NB4 (cell line): ENCODE results near the gene TCN2.

Experiments
- DNase-seq: peaks from one replicate; pipeline ENCODE4 v3.0.0; 2010; ENCODE audit warnings: low read depth
- H3K4me3 ChIP-seq: one replicate; pipeline ENCODE4 v1.5.1; 2011; ENCODE audit warnings: mild to moderate bottlenecking, low read depth, low read length, moderate library complexity
- MYC ChIP-seq: IDR thresholded peaks from 2 replicates; pipeline ENCODE4 v1.6.1; 2011; ENCODE audit warnings: low read depth, low read length
- POLR2A ChIP-seq: IDR thresholded peaks from 2 replicates; pipeline ENCODE4 v1.6.1; 2011; ENCODE audit warnings: mild to moderate bottlenecking; ENCODE audit not compliant: insufficient read length; ENCODE audit errors: extremely low read depth
- TF ChIP-seq, protein P1 (sequence below): IDR thresholded peaks from one replicate; pipeline ENCODE4 v1.5.1; 2012; ENCODE audit warnings: low read depth, low read length
- TF ChIP-seq, protein P2 (sequence below): IDR thresholded peaks from 2 replicates; pipeline ENCODE4 v1.6.1; 2011; ENCODE audit warnings: low read depth, low read length

The TCN2 gene

GRCh38 chr22:30649430-30650007, 42.5 kb downstream of the TCN2 start:
- H3K4me3 ChIP-seq = no peak overlapping the region
- peak; percentile 88 for DNase-seq
- TF ChIP-seq POLR2A = no peak
- TF ChIP-seq, protein P1, sequence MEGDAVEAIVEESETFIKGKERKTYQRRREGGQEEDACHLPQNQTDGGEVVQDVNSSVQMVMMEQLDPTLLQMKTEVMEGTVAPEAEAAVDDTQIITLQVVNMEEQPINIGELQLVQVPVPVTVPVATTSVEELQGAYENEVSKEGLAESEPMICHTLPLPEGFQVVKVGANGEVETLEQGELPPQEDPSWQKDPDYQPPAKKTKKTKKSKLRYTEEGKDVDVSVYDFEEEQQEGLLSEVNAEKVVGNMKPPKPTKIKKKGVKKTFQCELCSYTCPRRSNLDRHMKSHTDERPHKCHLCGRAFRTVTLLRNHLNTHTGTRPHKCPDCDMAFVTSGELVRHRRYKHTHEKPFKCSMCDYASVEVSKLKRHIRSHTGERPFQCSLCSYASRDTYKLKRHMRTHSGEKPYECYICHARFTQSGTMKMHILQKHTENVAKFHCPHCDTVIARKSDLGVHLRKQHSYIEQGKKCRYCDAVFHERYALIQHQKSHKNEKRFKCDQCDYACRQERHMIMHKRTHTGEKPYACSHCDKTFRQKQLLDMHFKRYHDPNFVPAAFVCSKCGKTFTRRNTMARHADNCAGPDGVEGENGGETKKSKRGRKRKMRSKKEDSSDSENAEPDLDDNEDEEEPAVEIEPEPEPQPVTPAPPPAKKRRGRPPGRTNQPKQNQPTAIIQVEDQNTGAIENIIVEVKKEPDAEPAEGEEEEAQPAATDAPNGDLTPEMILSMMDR = peak; percentile 10

GRCh38 chr22:30650508-30651116, 43.6 kb downstream of the TCN2 start:
- H3K4me3 ChIP-seq = no peak overlapping the region
- DNase-seq = no peak
- TF ChIP-seq MYC (no peak), POLR2A (no peak)
- TF ChIP-seq, protein P2, sequence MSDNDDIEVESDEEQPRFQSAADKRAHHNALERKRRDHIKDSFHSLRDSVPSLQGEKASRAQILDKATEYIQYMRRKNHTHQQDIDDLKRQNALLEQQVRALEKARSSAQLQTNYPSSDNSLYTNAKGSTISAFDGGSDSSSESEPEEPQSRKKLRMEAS = no peak
- TF ChIP-seq, protein P1 = no peak

DNA sequence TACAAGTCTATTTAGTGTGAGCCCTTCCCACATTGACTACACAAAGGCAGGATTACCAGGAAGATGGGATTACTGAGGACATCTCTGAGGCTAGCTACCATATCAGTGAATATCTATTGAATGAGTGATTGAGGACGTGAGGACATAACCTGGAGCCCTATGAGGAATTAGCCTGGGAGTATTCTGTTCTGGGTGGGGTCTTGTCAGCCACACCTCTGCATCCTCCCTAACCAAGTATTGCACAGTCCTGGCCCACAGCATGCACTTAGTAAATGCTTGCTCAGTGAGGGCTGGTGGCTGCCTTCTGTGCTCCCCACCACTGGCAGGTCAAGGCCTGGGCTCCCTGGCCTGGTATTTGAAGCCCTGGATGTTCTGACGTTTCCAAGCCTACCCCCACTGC, 45.9 kb downstream of the TCN2 start:
- no peak for DNase-seq
- TF ChIP-seq, protein P2 = no peak
- TF ChIP-seq, protein P1 = no peak
- TF ChIP-seq MYC (no peak), POLR2A (no peak)
- no peak overlapping the region for H3K4me3 ChIP-seq

- no peak for DNase-seq
- no peak overlapping the region for H3K4me3 ChIP-seq
- no peak for TF ChIP-seq MYC
- TF ChIP-seq POLR2A = no peak
- TF ChIP-seq, protein P1 = no peak
- TF ChIP-seq, protein P2 = no peak
These were observed 47.4 kb downstream of the TCN2 start for GRCh38 chr22:30654361-30654760.

- no peak overlapping the region for H3K4me3 ChIP-seq
- DNase-seq = no peak
- TF ChIP-seq POLR2A = no peak
- TF ChIP-seq MYC = no peak
- TF ChIP-seq, protein P1 = no peak
- TF ChIP-seq, protein P2 = no peak
These were observed 48.6 kb downstream of the TCN2 start for GRCh38 chr22:30655532-30655931.

- DNase-seq = no peak
- TF ChIP-seq MYC (no peak), POLR2A (no peak)
- TF ChIP-seq, protein P2 = no peak
- TF ChIP-seq, protein P1 = no peak
- H3K4me3 ChIP-seq = no peak overlapping the region
These were observed 55.1 kb downstream of the TCN2 start for GRCh38 chr22:30662040-30662439.
